NCI-H2107 (cell line): ENCODE measurements around the gene EMC7.
"Not testable (repeated sequence)": the region's sequence is repeated elsewhere in the genome, so short reads cannot be mapped to it uniquely, and the experiment has no call there.

ENCODE experiments used
- DNase-seq: peaks from one replicate; lab custom pipeline; 2025; lab: John Stamatoyannopoulos, UW

EMC7 gene

DNA sequence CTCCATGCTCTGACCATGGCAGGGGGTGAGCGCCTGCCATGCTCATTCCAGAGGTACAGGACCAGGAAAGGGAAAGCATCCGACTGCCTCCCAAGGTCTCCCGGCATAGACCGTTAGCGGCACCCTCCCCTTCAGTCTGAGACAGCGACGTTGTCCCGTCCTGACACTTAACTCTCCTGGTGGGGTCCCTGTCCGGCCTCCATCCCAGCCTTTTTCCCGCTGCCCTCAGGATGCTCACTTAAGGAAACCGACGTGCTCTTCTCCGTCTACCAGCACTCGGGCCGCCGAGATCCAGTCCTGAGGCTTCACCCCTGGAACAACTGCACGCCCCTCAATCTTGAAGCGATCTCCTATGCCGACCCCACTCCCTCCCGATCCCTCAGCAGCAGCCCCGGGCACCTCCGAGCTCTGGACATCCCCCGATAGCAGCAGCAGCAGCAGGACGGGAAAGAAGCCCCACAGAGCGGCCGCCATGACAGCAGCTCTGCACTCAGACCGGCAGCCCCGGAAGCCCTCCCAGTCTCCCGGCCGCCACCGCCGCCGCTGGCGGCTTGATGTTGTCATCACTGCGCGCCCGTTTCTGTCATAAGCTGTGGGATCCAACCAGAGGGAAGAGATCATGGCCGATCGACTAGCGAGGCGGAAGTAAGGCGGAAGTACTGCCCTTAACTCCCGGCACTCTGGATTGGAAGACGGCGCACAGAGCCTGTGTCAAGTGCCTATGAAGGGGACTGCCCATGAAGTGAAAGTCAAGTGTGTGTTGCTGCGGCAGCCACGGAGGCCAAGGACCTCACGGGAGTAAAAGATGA is at the start of gene EMC7, which contains the start of gene PGBD4:
Gene EMC7, minus strand, starts transcription at position 497 of the 809 bp plus-strand sequence. Its CDS starts 23 bp downstream, at position 474.
Gene PGBD4, plus strand, starts transcription at position 718 of the 809 bp plus-strand sequence. CDS start 449 bp downstream, outside the sequence.
- peak; percentile 83 for DNase-seq

GRCh38 chr15:34147371-34148140 is 45.9 kb upstream of the EMC7 start:
- DNase-seq, result no peak

DNA sequence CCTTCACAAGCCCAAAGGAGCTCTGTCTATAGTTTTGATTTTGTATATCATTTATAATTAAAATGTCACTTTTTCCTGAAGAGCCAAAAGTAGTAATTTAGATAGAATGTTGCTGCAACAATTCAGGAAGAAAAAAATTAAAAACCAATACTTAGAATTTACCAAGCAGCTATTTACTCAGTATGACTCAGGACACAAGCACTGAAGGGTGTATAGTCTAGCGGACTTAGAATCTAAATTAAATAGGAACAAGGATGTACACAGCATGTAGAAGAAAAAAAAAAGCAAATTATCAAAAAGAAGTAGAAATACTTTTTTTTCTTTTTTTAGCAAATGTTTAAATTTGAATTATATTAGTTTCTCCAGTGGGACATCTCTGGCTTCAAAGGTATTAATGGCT is 31.8 kb upstream of the EMC7 start:
- no peak for DNase-seq

DNA sequence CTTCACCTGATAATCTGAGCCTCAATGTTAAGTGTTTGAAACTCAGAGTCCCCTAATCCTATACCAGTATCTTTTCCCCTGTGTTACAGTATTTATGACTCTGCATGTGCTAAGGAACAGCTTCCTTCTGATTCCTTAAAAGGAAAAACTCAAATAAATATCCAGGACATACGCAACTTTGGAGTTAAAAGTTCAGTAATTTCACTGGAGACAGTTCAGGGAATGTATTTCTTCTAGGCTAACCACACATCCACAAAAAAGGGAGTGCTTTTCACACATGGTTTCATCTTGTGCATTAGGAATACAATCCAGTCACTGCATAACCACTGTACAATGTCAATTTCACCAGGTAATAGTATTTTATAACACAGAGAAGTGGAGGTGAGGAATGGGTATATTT is 31.2 kb upstream of the EMC7 start:
- DNase-seq, result no peak

- DNase-seq, result no peak
Measured at GRCh38 chr15:34128898-34129297, 27.2 kb upstream of the EMC7 start.

DNA sequence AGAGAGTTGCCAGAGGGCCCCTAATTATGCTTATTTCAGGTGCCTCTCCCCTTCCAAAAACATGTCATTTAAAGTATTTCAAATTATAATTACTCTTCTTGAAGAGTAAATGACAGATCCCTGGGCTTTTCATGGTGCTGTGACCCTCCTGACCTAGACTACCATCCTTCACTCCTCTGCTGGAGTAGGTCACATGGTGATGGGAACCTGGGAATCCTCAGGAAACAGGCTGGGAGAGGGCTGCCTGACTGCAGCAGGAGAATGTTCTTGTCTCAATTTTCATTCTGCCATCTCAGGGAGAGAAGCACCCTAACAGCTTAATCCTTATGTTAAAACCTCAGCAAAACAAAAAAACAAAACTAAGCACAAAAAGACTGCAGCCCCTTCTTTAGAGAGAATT is 24.9 kb upstream of the EMC7 start:
- no peak for DNase-seq

DNA sequence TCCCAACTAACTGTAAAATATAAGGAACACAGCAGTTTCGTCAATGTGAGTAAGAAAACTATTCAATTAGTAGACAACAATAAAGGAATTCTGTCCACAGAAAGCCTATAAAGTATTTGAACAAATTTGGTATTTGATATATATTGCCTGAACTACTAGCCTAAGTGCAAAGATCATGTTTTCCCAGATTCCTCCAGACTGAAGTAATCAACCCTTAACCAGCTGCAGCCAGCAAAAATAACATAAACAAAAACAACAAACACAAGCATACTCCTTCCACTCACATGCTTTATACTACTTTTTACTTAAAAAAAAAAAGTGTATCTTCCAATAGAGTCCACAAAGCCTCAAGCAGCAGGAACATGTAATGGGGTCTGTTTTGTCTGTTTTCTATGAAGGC is 24.3 kb upstream of the EMC7 start:
- no peak for DNase-seq

GRCh38 chr15:34124651-34125050 is 23.0 kb upstream of the EMC7 start:
- no peak for DNase-seq

GRCh38 chr15:34122771-34123183 is 21.1 kb upstream of the EMC7 start:
- no peak for DNase-seq

DNA sequence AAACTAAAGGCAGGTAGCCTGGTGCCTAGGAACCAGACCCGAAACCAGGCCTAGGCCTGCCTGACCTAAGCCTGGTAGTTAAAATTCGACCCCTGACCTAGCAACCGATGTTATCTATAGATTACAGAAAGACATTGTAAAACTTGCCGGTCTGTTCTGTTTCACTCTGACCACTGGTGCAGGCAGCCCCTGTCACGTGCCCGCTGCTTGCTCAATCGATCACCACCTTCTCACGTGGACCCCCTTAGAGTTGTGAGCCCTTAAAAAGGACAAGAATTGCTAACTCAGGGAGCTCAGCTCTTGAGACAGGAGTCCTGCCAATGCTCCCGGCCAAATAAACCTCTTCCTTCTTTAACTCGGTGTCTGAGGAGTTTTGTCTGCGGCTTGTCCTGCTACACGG is 20.1 kb upstream of the EMC7 start:
- DNase-seq, result not testable (repeated sequence)

DNA sequence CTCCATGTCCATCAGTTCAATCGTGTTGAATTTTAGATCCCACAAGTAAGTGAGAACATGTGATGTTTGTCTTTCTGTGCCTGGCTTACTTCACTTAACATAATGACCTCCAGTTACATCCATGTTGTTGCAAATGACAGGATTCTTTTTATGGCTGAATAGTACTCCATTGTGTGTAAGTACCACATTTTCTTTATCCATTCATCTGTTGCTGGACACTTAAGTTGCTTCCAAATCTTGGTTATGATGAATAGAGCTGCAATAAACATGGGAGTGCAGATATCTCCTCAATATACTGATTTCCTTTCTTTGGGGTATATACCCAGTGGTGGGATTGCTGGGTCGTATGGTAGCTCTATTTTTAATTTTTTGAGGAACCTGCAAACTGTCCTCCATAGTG is 18.8 kb upstream of the EMC7 start:
- DNase-seq, result not testable (repeated sequence)

- no peak for DNase-seq
Measured at GRCh38 chr15:34119291-34119690, 17.6 kb upstream of the EMC7 start.

DNA sequence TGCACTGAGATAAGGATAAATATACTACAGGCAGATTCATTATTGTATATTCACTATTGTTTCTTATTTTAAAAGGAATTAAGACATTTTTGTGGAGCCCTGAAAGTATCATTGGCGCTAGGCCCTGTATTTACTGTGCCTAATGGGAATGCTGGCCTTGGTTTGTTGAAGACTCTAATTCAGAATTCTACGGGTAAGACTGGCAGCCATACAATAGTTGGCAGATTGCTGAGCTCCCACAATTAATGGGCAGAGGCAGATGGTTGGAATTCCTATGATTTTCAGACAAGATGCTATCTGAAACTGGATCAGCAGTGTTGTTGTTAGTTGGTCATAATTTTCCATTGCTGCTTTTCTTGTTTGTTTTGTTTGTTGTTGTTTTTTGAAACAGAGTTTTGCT is 15.0 kb upstream of the EMC7 start:
- no peak for DNase-seq

- DNase-seq, result no peak
Measured at GRCh38 chr15:34114739-34115138, 13.1 kb upstream of the EMC7 start.

DNA sequence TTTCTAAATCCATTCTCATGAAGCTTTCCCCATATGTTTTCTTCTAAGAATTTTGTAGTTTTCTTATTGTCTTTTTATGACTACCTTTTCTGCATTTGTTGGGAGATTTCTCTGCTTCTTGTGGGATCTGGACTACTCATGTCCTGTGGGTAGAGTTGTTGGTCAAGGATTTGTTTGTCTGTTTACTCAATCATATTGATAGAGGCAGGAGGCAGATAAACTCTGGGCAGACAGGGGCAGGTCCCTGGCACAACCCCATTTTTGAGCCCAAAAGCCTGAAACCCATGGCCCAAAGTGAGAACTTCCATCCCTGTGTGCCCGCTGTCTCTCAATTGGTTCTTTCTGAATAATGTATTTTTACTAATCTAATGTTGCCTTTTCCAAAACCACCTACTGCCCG is 12.6 kb upstream of the EMC7 start:
- no peak for DNase-seq

DNA sequence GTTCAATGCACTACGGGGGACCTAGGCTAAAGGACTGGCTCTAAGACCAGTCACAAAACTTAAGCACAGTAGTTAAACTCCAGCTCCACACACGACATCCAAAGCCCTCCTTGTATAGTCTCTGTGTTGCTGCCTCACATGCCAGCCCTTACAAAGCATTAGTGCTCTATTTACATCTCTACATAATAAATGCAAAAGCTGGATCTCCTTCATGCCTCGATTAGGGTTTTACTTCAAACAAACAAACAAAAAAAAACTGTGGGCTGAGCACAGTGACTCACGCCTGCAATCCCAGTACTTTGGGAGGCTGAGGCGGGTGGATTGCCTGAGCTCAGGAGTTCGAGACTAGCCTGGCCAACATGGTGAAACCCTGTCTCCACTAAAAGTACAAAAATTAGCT is 9.8 kb upstream of the EMC7 start:
- no peak for DNase-seq

- DNase-seq, result no peak
Measured at GRCh38 chr15:34109797-34110663, 8.4 kb upstream of the EMC7 start.

GRCh38 chr15:34107315-34107714 is 5.7 kb upstream of the EMC7 start:
- no peak for DNase-seq

GRCh38 chr15:34106423-34106822 is 4.8 kb upstream of the EMC7 start:
- no peak for DNase-seq

- no peak for DNase-seq
Measured at GRCh38 chr15:34102175-34102925, 688 bp upstream of the EMC7 start.

- DNase-seq, result no peak
Measured at GRCh38 chr15:34099914-34100313, 1.7 kb downstream of the EMC7 start.

GRCh38 chr15:34085746-34086145 is 15.9 kb downstream of the EMC7 start:
- no peak for DNase-seq
